Measurements from ENCODE around the gene PHRF1.

Gene PHRF1

DNA sequence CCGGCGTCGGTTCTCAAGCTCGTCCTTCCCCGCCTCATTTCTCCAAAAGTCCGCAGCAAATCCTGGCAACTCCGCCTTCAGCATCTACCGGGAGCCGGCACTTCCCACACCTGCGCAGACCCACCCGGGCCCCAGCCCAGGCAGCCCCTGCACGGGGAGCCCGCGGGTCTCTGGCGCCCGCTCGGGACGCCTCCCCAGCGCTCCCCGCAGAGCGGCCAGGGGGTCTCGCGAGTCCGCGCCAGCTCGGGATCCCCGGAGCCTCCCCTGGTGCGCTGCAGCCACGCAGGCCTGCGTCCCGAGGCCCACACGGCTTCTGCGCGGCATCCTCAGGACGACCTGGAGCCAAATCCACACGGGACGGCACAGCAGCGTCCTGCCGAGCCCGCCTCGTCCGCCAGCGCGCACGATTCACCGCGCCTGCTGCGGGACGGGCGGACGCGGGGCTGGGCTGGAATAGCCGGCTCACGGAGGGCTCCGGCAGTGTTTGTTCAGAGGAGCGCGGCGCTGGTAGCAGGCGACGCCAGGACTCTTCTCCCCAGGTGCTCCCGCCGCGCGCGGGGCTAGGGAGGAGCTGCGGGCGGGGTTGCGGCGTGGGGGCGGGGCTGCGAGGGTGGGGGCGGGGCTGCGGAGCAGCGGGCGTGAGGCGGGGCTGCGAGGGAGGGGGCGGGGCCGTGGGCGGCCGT, 816 bp upstream of the PHRF1 start:
- DNase-seq (ENCODE audit: low read depth, low spot score) = no peak

DNA sequence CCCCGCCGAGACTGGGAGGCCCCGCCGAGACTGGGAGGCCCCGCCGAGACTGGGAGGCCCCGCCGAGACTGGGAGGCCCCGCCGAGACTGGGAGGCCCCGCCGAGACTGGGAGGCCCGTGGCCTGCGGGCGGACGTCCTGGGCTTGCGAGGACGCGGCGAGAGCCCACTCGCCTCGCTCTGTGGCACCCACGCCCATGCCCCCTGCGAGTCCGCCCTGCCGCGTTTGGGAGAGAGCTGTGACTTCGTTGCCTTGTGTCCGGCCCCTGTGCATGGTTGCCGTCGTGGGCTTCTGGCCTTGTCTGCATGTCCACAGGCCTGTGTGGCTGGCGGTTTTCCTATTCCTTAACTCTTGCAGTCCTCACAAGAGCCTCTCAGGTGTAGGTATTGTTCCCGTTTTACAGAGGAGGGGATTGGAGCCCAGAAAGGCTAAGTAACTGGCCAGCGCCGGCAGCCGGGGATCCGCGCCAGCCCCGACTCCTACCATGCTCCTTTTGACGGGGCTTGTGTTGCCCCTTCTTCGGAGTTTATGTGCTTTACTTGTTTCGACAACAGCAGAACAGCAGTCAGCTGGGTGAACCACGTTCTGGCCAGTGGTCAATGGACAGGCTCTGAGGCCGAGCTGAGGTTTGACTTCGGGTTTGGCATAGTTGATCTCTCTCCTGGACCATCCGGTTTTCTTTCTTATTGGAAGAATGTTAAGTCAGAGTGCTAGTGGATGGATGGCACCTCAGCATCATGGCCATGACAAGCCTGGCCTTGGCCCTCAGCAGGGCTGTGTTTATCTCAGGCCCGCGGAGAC, 741 bp downstream of the PHRF1 start:
- DNase-seq (ENCODE audit: low read depth, low spot score) = no peak

DNA sequence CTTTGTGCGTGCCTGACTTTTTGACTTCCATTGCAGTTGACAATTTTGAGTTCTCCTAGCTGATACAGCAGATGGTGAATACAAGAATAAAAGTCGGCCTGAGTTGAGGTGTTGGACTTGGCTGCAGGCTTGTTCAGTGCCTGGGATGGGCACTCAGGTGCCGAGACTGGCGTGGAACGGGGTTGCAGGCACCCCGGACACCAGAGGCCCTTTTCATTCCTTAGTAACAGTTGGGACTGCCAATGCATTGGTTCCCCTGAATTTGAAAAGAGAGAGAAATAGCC, 1.3 kb downstream of the PHRF1 start:
- no peak for DNase-seq (ENCODE audit: low read depth, low spot score)

DNA sequence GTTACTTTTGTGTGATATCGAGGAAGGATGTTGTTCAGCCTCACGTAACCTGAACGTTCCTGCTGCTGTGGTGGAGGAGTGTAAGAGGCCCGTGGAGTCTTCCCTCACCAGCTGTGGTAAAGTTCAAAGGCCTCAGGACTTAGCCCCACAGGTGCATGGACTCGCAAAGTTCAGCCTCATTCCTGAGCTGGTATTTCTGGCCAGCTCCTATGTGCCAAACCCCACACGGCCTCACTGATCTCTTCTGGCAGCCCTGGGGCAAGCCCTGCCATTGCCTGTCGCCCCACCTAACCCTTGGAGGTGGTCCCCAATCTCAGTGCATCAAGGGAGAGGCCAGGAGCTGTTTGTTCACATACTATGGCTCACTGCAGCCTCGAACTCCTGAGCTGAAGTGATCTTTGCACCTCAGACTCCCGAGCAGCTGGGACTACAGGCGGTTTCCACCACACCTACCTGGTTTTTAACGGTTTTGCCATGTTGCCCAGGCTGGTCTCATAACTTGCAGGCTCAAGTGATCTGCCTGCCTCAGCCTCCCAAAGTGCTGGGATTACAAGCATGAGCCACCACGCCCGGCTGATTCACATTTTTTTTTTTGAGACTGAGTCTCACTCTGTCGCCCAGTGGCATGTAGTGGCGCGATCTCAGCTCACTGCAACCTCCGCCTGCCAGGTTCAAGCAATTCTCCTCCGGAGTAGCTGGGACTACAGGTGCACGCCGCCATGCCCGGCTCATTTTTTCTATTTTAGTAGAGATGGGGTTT, 2.2 kb downstream of the PHRF1 start:
- no peak for DNase-seq (ENCODE audit: low read depth, low spot score)

DNA sequence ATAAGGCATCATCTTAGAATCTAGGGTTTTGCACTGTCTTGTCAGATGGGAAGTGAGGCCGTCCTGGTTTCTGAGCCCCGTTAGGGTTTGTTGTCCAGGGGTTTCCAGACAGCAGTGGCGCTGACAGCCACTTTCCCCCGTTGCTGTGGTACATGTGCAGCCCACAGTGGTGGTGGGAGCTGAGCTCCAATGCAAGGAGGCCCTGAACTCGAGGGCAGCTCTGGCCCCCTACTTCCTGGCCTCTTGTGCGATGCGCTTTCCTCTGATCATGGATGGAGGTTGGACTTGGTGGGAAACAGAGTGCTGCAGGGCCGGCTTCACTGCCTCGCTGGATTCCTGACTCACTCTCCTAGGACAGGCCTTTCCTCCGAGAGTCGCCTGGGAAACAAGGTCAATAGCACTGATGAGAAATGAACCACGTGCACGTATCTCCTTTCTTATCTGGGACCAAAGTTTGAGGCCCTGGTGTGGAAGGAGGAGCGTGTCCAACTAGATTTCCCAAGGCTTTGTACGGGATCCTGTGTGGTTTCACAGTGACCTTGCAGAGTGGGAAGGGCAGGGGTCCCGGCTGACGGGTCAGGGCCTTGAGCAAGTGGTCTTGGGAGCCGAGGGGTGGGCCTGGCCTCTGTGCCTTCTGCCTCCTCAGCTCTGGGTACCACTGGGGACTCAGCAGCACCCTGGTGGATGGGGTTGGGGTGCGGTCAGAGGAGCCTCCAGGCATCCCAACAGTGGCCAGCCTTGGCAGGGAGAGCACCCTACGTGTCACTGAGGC, 3.7 kb downstream of the PHRF1 start:
- DNase-seq (ENCODE audit: low read depth, low spot score) = no peak

DNA sequence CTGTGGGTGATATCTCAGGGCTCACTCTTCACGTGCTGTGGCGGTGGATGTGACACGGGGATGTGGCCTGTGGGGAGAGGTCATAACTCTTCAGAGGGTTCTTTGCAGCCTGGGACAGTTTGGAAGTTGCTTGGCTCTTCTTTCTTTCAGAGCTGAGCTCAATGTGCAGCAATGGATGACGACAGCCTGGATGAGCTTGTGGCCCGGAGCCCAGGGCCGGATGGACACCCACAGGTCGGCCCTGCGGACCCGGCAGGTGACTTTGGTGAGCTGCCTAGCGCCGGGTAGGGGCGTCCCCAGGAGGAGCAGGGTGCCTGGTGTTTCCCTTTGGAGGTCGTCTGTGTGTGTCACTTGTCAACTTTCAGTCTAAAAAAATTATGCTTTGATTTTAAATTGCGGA, 5.1 kb downstream of the PHRF1 start:
- DNase-seq (ENCODE audit: low read depth, low spot score) = no peak

DNA sequence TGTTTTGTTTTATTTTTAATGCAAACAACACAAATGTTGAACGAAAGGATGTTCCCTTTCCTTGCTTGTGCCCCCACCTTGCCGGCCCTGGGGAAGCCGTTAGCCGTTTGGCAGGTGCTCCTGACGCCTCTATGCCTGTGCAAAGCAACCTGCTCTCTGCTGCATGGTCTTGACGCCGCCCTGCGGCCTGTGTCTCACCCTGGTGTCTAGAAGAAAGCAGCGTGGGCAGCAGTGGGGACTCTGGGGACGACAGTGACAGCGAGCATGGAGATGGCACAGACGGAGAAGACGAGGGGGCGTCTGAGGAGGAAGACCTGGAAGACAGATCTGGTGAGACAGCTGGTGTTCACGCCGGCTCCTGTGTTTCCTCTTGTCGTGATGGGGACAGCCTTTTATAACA, 5.5 kb downstream of the PHRF1 start:
- no peak for DNase-seq (ENCODE audit: low read depth, low spot score)

DNA sequence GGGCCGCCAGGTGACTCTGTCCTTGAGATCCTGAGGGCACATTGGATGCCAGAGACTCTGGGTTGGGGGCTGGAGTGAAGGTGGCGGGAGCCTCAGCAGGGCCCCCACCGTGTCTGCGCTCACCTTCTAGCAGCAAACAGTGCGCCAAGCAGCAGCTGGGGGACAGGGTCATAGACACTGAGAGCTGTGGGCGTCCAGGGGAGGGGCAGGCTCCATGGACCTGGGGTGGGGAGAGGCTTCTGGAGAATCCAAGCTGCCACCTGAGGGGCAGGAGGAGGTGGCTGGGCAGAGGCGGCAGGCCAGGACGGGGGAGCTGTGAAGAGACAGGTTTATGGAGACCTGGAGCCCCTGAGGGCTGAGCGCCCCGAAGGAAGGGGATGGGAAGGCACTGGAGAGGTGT, 8.0 kb downstream of the PHRF1 start:
- DNase-seq (ENCODE audit: low read depth, low spot score) = no peak

DNA sequence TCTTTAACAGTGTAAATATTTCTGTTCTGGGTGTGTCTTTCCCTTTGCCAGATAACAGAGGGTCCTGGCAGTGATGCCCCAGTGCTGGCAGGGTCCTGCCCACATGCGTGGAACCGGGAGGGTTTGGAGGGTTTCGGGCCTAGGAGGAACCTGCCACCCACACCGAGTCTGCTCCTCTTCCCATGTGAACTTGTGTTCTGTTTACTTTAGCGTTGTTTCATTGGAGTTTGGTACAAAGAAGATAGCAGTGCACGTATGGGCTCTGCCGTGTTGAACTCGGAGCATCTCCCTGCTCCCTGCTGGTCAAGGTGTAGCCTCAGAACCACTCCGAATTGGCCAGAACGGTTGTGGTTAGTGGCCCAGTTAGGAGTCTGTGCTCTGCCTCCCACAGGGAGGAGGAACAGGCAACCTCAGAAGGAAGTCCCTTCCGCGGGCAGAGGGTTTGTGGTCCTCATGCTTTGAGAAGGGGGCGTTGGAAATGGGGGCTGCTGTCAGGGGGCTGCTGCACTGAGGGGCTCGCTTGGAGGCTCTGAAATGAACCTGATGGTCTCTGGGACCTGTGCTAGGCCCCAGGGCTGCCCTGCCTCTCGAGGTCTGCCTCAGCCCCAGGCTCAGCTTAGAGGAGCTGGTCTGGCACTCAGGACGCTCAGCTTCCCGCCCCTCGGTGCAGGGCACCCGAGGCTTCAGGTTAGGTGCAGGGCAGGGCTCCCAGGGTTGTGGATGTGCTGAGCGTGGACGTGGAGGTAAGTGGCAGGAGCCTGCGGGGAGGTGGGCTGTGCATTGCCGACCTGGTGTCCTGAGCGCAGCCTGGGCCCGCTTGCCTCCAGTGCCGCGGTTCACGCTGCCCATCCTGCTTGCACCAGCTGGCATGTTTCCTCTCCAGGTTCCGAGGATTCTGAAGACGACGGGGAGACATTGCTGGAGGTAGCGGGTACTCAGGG, 10.4 kb downstream of the PHRF1 start:
- no peak for DNase-seq (ENCODE audit: low read depth, low spot score)

DNA sequence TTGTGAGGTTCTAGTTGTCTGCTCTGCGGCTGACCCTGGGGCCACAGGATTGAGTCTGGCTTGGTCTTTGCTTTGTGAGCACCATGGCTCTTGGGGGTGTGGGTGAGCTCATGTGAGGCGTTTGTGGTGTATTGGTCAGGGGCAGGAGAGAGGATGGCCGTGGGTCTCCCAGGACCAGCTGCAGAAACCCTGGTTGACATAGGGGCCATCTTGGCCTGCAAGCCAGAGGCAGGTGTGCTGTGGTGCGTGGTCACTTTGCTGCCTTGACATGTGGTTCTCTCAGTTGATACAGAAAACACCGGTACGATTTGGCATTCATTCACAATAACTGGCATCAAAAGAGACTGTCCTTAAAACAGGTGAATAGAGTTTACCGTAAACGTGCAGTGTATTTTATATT, 11.3 kb downstream of the PHRF1 start:
- DNase-seq (ENCODE audit: low read depth, low spot score) = no peak

DNA sequence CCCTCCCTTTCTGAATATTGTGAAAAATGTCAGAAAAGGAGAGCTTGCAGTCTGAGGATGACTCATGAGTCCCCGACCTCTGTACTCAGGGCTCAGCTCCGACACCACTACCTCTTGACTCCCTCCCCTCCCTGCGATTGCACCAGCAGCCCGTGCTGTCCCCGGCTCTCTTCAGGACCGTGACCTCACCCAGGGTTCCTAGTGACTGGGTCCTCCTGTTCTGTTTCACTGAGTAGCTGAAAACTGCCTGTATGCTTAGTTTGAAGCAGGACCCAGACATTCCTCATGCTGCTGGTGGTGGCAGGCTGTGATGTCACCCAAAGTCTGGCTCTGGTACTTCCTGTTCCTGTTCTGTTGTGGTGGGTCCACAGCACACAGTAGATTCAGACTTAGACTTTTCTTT, 11.7 kb downstream of the PHRF1 start:
- DNase-seq (ENCODE audit: low read depth, low spot score) = peak; percentile 47

DNA sequence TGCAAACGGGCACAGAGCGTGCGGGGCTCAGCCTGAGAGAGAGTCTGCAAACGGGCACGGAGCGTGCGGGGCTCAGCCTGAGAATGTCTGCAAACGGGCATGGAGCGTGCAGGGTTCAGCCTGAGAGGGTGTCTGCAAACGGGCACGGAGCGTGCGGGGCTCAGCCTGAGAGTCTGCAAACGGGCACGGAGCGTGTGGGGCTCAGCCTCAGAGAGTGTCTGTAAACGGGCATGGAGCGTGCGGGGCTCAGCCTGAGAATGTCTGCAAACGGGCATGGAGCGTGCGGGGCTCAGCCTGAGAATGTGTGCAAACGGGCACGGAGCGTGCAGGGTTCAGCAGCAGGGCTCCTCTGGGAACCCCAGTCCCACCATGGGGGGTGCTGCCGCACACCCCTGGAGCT, 13.5 kb downstream of the PHRF1 start:
- no peak for DNase-seq (ENCODE audit: low read depth, low spot score)

DNA sequence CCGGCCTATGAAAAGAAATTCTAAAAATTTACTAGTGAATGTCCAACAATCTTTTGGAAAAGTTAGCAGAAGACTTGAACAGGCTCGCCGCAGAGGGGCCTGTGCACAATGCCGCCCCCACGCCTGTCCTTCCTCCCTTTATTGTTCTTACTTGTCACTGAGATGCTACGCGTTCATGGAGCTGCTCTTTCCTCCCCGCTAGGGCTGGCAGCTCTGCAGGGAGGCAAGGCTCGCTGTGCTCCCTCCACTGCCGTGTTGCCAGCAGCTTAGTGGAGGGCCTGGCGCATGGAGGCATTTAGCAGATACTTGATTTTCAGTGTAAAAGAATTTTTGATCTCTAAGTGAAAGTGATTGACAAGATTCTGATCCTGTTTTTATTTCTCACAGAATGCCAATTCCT, 14.7 kb downstream of the PHRF1 start:
- DNase-seq (ENCODE audit: low read depth, low spot score) = no peak

DNA sequence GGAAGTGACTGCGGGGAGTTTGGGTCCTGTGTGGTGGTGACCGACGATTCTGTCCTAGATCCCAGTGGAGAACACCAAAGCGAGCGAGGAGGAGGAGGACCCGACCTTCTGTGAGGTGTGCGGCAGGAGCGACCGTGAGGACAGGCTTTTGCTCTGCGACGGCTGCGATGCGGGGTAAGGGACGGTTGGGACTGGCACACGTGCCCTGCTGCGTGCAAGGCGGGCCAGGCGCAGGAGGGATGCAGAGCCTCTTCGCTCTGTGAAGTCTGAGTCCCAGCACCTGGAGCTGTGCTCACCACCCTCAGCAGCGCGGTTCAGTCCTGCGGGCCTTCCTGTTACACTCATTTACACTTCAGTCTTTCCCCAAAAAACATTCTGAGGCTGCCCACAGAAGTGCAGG, 16.2 kb downstream of the PHRF1 start:
- DNase-seq (ENCODE audit: low read depth, low spot score) = no peak

DNA sequence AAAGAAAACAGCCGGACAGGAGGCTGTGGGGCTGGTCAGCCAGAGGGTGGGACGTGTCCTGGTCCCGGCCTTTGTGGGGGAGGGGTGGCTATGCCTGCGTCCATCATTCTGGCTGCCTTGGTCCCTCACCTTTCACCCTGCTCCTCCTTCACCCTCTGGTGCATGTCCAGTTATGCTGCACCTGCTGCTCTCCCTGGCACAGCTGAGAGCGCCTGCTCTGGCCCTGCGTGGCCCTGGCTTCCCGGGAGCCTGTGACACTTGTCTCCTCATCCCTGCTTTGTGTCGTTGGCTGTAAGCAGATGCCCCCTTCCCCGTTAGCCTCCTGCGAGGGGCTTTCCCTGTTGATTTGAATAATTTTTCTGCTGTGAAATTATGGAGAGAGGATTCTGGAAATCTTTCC, 16.6 kb downstream of the PHRF1 start:
- no peak for DNase-seq (ENCODE audit: low read depth, low spot score)

DNA sequence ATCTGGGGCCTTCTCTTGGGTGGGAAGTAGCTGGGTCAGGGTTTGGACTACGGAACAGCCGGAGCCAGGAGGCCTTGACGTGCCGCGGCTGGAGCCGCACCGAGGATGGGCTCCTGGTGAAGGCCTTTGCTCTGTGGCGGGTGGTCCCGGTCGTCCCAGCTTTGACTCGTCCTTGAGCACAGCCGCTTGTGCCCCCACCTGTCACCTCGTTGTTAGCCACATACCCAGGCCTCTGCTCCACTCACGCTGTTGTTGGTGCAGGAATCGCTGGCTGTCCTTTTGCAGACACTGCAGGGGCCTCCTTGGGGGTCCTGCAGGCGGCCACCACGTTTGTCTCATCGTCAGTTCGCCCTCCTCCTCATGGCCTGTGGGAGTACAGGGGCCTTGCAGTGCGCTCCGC, 17.1 kb downstream of the PHRF1 start:
- no peak for DNase-seq (ENCODE audit: low read depth, low spot score)

DNA sequence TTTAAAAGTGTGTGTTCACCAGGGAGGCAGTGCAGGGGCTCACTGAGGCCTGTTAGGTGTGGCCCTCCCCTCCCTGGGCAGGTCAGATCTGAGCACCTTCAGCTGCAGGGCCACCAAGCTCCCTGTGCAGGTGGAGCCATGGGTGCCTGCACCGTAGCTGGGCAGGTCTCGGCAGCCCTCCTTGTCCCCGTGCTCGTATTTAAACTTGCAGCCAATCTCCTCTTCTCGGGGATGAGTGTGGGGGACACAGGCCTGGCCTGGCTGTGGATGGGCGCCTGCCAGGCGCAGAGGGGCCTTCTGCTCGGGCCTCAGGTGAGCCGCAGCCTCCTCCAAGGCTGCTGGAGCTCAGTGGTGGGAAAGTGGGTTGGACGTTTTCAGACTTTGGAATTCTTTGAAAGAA, 19.1 kb downstream of the PHRF1 start:
- DNase-seq (ENCODE audit: low read depth, low spot score) = no peak

DNA sequence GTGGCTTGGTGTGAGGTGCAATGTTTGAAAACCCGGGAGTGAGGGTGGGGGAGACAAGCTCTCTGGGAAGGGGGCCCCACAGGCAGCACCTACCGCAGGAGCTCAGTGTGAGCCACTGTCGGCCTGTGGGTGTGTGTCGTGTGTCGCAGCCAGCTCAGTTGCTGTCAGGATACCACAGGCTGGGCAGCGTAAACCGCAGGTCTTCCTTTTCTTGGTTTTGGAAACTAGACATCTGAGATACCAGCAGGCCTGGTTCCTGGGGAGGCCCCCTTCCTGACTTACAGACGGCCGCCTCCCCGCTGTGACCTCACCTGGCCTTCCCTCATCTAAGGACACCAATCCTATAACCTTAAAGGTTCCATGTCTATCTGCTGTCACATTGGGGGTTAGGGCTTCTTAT, 20.1 kb downstream of the PHRF1 start:
- DNase-seq (ENCODE audit: low read depth, low spot score) = no peak

DNA sequence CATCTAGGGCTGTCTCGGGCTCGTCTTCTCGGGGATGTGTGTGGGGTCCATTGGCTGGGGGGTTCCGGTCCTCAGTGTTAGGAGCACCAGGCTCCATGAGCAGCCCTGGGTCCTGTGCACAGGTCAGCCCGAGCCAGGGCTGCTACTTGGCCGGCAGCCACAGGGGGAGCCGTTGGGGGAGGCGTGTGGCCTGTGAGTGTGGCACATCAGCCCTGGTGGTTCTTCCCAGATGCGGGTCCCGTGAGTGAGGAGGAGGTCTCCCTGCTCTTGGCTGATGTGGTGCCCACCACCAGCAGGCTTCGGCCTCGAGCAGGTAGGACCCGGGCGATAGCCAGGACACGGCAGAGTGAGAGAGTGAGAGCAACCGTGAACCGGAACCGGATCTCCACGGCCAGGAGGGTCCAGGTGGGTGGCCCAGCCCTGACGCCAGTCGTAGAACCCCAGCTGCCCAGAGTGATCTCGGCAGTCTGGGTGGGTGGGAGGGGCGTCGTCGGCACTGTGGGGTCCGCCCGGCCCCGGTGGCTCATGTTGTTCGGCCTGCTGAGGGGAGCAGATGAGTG, 21.0 kb downstream of the PHRF1 start:
- DNase-seq (ENCODE audit: low read depth, low spot score) = no peak

DNA sequence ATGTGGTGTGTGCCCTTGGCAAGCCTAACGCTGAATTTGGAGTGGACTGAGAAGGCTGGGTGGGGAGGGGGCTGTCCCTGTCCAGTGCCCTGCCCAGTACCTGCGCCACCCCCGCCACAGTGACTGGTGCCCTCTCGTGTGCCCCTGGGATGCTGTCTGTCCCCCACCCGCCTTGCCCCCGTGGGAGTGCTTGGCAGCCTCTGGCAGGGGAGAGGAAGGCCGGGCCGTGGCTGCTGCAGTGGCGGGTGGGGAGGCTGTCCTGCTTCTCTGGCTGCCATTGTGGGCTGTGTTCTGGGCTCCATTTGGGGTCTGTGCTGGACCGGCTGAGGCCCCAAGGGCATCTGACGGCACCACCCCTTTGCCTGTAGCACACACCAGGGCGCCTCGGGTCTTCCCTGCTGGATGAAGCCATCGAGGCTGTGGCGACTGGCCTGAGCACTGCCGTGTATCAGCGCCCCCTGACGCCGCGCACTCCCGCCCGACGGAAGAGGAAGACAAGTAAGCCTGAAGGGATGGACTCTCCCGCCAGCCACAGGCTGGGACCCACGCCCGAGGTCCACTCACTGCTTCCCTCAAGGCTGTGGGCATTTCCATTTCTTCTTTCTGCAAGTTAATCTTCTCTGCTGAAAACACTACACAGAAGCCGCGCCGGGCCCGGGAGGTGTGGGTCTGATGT, 21.9 kb downstream of the PHRF1 start:
- DNase-seq (ENCODE audit: low read depth, low spot score) = no peak
